Measurements from ENCODE around the gene CHCT1. TPM values are rescaled to one million over a fixed set of nuclear protein-coding genes. Genes with fewer than 3 reads are reported as not detected.

Gene CHCT1
- total RNA-seq, 4 donors from 2014 or later: not detected

DNA sequence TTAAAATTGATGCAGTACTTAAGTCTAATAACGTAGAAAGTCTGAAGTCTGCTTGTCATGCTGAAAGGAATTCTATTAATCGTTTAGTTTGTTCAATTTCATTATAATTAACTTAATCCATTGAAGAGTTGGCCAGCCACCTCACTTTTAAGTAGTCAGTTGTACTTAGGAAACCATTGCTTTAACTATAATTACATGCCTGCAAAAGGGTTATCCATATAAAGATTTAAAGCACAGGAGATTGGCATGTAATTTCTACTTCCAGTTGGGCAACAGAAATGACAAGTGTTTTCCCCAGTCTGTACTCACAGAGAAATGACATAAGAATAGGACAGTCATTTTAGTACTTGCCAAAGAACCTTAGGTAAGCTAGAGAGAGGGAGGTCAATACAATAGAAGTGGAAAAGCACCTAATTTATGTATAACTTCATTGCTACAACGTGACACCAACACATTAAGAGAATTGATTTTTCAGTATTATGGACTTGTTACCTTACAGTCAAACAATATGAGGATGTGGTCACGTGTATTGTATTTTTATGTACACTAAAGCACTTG lies 26.7 kb upstream of the CHCT1 start:
- no peak for TF ChIP-seq POLR2A (IDR thresholded peaks at IDR 0.05)
- TF ChIP-seq, protein P1, sequence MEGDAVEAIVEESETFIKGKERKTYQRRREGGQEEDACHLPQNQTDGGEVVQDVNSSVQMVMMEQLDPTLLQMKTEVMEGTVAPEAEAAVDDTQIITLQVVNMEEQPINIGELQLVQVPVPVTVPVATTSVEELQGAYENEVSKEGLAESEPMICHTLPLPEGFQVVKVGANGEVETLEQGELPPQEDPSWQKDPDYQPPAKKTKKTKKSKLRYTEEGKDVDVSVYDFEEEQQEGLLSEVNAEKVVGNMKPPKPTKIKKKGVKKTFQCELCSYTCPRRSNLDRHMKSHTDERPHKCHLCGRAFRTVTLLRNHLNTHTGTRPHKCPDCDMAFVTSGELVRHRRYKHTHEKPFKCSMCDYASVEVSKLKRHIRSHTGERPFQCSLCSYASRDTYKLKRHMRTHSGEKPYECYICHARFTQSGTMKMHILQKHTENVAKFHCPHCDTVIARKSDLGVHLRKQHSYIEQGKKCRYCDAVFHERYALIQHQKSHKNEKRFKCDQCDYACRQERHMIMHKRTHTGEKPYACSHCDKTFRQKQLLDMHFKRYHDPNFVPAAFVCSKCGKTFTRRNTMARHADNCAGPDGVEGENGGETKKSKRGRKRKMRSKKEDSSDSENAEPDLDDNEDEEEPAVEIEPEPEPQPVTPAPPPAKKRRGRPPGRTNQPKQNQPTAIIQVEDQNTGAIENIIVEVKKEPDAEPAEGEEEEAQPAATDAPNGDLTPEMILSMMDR (IDR thresholded peaks at IDR 0.05): no peak
- Histone ChIP-seq H3K27me3 (peaks cover 0 to under 1% (median 0%) of the 10 kb centered on the region in 4 donors), H3K36me3 (no peaks in the 10 kb centered on the region), H3K9me3 (no peaks in the 10 kb centered on the region), H3K4me3 (no peak overlapping the region), H3K4me1 (peaks cover 5 to 43% (median 14%) of the 10 kb centered on the region in 3 donors), H3K27ac (no peak overlapping the region)
- intact Hi-C loops (cut with DNase I): no loop called here
- WGBS, 2 donors: 74 to 76% methylated on average over 4 of the region's 4 CpGs
- no peak for DNase-seq

DNA sequence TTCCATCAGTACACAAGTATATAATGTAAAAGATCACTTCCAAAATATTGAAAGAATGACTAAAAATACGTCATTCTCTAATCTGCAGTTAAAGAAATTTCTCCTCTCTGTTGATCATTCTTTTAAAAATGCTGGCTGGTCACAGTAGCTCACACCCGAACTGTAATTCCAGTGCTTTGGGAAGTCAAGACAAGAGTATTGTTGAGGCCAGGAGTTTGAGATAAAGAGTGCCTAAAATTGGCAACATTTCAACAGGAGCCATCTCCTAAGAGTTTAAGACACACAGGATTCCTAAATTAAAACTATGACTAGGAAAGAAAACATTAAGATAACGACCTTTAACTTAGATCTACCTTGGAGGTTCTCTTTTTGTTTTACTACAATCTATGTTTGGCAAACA lies 25.9 kb upstream of the CHCT1 start:
- Histone ChIP-seq H3K9me3 (no peaks in the 10 kb centered on the region), H3K4me3 (no peak overlapping the region), H3K4me1 (peaks cover 0 to 37% (median 11%) of the 10 kb centered on the region in 3 donors), H3K27me3 (peaks cover 0 to 3% (median 0%) of the 10 kb centered on the region in 4 donors), H3K36me3 (no peaks in the 10 kb centered on the region), H3K27ac (no peak overlapping the region)
- WGBS, 2 donors: 72 to 81% methylated on average over 3 of the region's 3 CpGs
- intact Hi-C loops (cut with DNase I): no loop called here
- TF ChIP-seq, protein P1 (IDR thresholded peaks at IDR 0.05): no peak
- no peak for DNase-seq

DNA sequence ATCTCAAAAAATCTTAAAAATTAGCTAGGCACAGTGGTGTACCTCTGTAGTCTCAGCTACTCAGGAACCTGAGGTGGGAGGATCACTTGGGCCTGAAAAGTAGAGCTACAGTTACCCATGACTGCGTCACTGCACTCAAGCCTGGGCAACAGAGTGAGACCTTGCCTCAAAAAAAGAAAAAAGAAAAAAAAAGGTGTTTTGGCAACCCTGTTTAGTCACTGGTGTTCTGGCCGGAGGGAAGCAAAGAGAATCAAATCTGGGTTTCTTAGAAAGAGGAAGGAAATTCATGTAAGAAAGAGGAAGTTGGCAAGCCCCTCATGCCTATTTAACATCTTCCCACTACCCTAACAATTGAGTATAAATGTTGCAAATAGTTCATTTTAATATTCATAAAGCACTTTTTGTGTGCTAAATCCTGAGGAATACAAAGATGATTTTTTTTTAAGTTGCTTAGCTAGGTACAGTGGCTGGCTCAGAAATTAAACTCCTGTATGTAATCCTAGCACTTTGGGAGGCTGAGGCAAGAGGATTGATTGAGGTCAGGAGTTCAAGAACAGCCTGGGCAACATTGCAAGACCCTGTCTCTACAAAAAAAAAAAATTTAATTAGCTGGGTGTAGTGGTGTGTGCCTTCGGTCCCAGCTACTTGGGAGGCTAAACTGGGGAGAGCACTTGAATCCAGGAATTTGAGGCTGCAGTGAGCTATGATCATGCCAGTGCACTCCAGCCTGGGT lies 23.9 kb upstream of the CHCT1 start:
- 49 to 70% methylated on average over 3 of the region's 3 CpGs for WGBS, 2 donors
- no peak overlapping the region for H3K4me3 ChIP-seq
- H3K9me3 ChIP-seq: no peaks in the 10 kb centered on the region
- H3K27me3 ChIP-seq: peaks cover 0 to 3% (median 0%) of the 10 kb centered on the region in 4 donors
- peaks cover 0 to 29% (median 4%) of the 10 kb centered on the region in 3 donors for H3K4me1 ChIP-seq
- intact Hi-C loops (cut with DNase I): no loop called here
- no peaks in the 10 kb centered on the region for H3K36me3 ChIP-seq
- no peak for TF ChIP-seq POLR2A (IDR thresholded peaks at IDR 0.05)
- TF ChIP-seq, protein P1 (IDR thresholded peaks at IDR 0.05): no peak
- DNase-seq: no peak
- H3K27ac ChIP-seq: peak overlapping the region in 1 of 4 donors; percentile 57

DNA sequence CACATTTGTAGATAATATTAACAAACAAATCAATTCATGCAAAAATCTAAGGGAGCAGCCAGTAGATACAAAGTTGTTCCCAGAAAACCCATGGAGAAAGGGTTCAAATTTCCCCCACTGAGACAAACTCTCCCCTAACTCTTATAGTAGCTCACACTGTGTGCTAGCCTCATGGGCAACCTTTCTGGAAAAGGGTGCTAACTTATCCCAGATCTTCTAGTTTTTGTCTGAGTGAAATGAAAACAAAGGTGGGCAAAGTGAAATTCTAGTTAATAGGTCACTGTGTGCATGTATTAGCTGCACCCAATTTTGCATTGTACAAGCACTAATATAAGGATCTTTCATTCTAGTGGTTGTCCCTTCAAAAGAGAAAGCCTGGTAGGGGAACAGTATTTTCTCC lies 20.5 kb upstream of the CHCT1 start:
- intact Hi-C loops (cut with DNase I): no loop called here
- DNase-seq: no peak

DNA sequence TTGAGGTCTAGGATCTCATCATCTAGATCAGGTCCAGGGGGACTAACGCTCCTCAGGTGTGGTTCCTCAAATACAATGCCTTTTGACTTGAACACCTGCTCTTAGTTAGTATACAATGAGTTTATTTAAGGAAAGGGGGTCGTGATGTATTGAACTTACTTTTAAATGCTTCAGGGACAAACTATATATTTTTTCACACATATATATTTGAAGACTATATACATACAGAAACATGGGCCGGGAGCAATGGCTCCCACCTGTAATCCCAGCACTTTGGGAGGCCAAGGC lies 18.8 kb upstream of the CHCT1 start:
- H3K4me1 ChIP-seq: no peaks in the 10 kb centered on the region
- H3K27me3 ChIP-seq: peaks cover 0 to 8% (median 0%) of the 10 kb centered on the region in 4 donors
- TF ChIP-seq, protein P1 (IDR thresholded peaks at IDR 0.05): no peak
- TF ChIP-seq POLR2A (IDR thresholded peaks at IDR 0.05): no peak
- WGBS, 2 donors: 74% methylated on average over 3 of the region's 3 CpGs
- intact Hi-C loops (cut with DNase I): no loop called here
- DNase-seq: no peak
- no peaks in the 10 kb centered on the region for H3K9me3 ChIP-seq
- H3K27ac ChIP-seq: no peak overlapping the region
- no peak overlapping the region for H3K4me3 ChIP-seq
- H3K36me3 ChIP-seq: no peaks in the 10 kb centered on the region

More for the DNA sequence above, 20.5 kb upstream of the CHCT1 start:
- TF ChIP-seq, protein P1 (IDR thresholded peaks at IDR 0.05): no peak
- TF ChIP-seq POLR2A (IDR thresholded peaks at IDR 0.05): no peak
- Histone ChIP-seq H3K27ac (no peak overlapping the region), H3K9me3 (no peaks in the 10 kb centered on the region), H3K27me3 (peaks cover 0 to 8% (median 0%) of the 10 kb centered on the region in 4 donors), H3K4me3 (no peak overlapping the region), H3K36me3 (no peaks in the 10 kb centered on the region), H3K4me1 (no peaks in the 10 kb centered on the region)
